HepG2 (cell line): ENCODE data around the gene MPST. TPM values are rescaled to one million over a fixed set of nuclear protein-coding genes. Genes with fewer than 3 reads are reported as not detected.

Experiments
- ARNT ChIP-seq: fragments of 450-650 bp; IDR thresholded peaks from 2 replicates; pipeline ENCODE4 v1.6.1; 2017
- CEBPB ChIP-seq: IDR thresholded peaks from 2 replicates; pipeline ENCODE4 v1.6.1; 2011; ENCODE audit warnings: low read depth, low read length, improper control_type of control experiment, borderline replicate concordance
- E2F2 ChIP-seq: sonication (generic); formaldehyde crosslinking; IDR thresholded peaks from 2 replicates; pipeline ENCODE4 v1.4.0; 2020; ENCODE audit warnings: missing genetic modification reagents, borderline replicate concordance
- GPN1 ChIP-seq: sonication (generic); formaldehyde crosslinking; IDR thresholded peaks from 2 replicates; pipeline ENCODE4 v1.5.1; 2020; ENCODE audit warnings: missing genetic modification reagents, borderline replicate concordance
- GZF1 ChIP-seq: sonication (generic); formaldehyde crosslinking; IDR thresholded peaks from 2 replicates; pipeline ENCODE4 v1.5.1; 2020; ENCODE audit warnings: mild to moderate bottlenecking, missing genetic modification reagents
- HMGXB4 ChIP-seq, 2 experiments: sonication (generic) in 1 of 2; formaldehyde crosslinking in 1 of 2; IDR thresholded peaks; 2 replicates each; pipeline versions ENCODE4 v1.4.0 to v1.6.1; 2018 to 2020; ENCODE audit warnings: missing genetic modification reagents in 2 of 2, borderline replicate concordance in 1 of 2, low read depth in 1 of 2, mild to moderate bottlenecking in 1 of 2, missing biosample characterization in 1 of 2
- KDM5B ChIP-seq: sonication (generic); formaldehyde crosslinking; IDR thresholded peaks from 2 replicates; pipeline ENCODE4 v1.4.0; 2020; ENCODE audit warnings: missing genetic modification reagents, mild to moderate bottlenecking, borderline replicate concordance
- MNT ChIP-seq: fragments of 450-650 bp; IDR thresholded peaks from 2 replicates; pipeline ENCODE4 v1.6.1; 2016
- MTERF4 ChIP-seq: sonication (generic); formaldehyde crosslinking; IDR thresholded peaks from 2 replicates; pipeline ENCODE4 v1.8.0; 2023; ENCODE audit warnings: mild to moderate bottlenecking, missing genetic modification reagents
- MXD4 ChIP-seq: IDR thresholded peaks from 2 replicates; pipeline ENCODE4 v1.6.1; 2016; ENCODE audit warnings: mild to moderate bottlenecking, missing biosample characterization, missing genetic modification reagents
- NR2C2 ChIP-seq: sonication (generic); formaldehyde crosslinking; IDR thresholded peaks from 2 replicates; pipeline ENCODE4 v1.4.0; 2020; ENCODE audit warnings: missing genetic modification reagents, mild to moderate bottlenecking, moderate library complexity, borderline replicate concordance
- SOX6 ChIP-seq, 2 experiments: fragments of 450-650 bp in 1 of 2; sonication (generic) in 1 of 2; formaldehyde crosslinking in 1 of 2; IDR thresholded peaks; 2 replicates each; pipeline versions ENCODE4 v1.4.0 to v1.6.1; 2017 to 2020; ENCODE audit warnings: antibody characterized with exemption in 1 of 2, mild to moderate bottlenecking in 1 of 2, missing genetic modification reagents in 1 of 2
- USF2 ChIP-seq, 2 experiments: sonication (generic) in 1 of 2; formaldehyde crosslinking in 1 of 2; IDR thresholded peaks; 2 replicates each; pipeline versions ENCODE4 v1.5.1 to v1.6.1; 2011 to 2020; ENCODE audit warnings: borderline replicate concordance in 1 of 2, low read depth in 1 of 2, low read length in 1 of 2, mild to moderate bottlenecking in 1 of 2, missing genetic modification reagents in 1 of 2, moderate library complexity in 1 of 2
- ZBTB1 ChIP-seq: sonication (generic); formaldehyde crosslinking; IDR thresholded peaks from 2 replicates; pipeline ENCODE4 v1.4.0; 2020; ENCODE audit warnings: missing genetic modification reagents, borderline replicate concordance
- ZFP91 ChIP-seq: sonication (generic); formaldehyde crosslinking; IDR thresholded peaks from 2 replicates; pipeline ENCODE4 v1.9.0; 2022; ENCODE audit warnings: missing genetic modification reagents, mild to moderate bottlenecking, borderline replicate concordance
- ZNF639 ChIP-seq: conservative IDR thresholded peaks from 2 replicates; pipeline ENCODE4 v1.6.1; 2018; ENCODE audit warnings: missing genetic modification reagents
- ZNF713 ChIP-seq: sonication (generic); formaldehyde crosslinking; IDR thresholded peaks from 2 replicates; pipeline ENCODE4 v1.4.0; 2020; ENCODE audit warnings: mild to moderate bottlenecking, missing genetic modification reagents
- ZNF777 ChIP-seq: sonication (generic); formaldehyde crosslinking; IDR thresholded peaks from 2 replicates; pipeline ENCODE4 v1.4.0; 2020; ENCODE audit warnings: missing genetic modification reagents
- polyA plus RNA-seq, 8 experiments: library from polyadenylated mRNA; depleted of rRNA in 3 of 8; stranded (reverse) in 7 of 8; unstranded in 1 of 8; fragments of >200 nt; fragmentation: Illumina TruSeq in 4 of 8; extraction: Trizol in 4 of 8; gene quantifications; 2 replicates each; pipeline versions ENCODE4 v1.2.1 to v1.2.3, GENCODE V29; 2011 to 2016; ENCODE audit warnings: low read depth in 4 of 8, missing spikeins in 1 of 8, mixed read lengths in 1 of 8; ENCODE audit not compliant: insufficient read depth in 1 of 8
- total RNA-seq, 5 experiments: library from RNA; depleted of rRNA; stranded (reverse); fragments of >200 nt; fragmentation: Illumina TruSeq; extraction: Trizol; gene quantifications; 2 replicates each; pipeline ENCODE4 v1.2.3, GENCODE V29; 2016; ENCODE audit warnings: low read depth in 1 of 5

Gene MPST
- total and polyA plus RNA-seq, 2 of the 13 experiments (the other 11 are each of a cell fraction or from before 2014, with no cell fraction given): 133 to 141 TPM

GRCh38 chr22:37020192-37020479 lies 594 bp downstream of the MPST start (continued):
- TF ChIP-seq ZNF777 (CRISPR knock-in tag) (no peak), NR2C2 (CRISPR knock-in tag) (no peak), ZBTB1 (CRISPR knock-in tag) (no peak), MXD4 (CRISPR knock-in tag) (0 out of 2 replicates have a peak, but pooled peaks have one; percentile 30), ARNT (no peak), HMGXB4 (CRISPR knock-in tag; IDR thresholded peaks at IDR 0.05; ENCODE audit: borderline replicate concordance in 1 of 2, low read depth in 1 of 2) (peak in 1 of 2 experiments; percentile 18; a peak in 1 of 4 replicates), GPN1 (CRISPR knock-in tag) (no peak), KDM5B (CRISPR knock-in tag) (no peak), E2F2 (CRISPR knock-in tag) (no peak), MNT (peak; percentile 48), CEBPB (no peak), ZFP91 (CRISPR knock-in tag) (peak; percentile 51; the same call in 1 of the 2 replicates), SOX6 (IDR thresholded peaks at IDR 0.05) (no peak), SOX6 (CRISPR knock-in tag; IDR thresholded peaks at IDR 0.05) (no peak), ZNF713 (no peak), MTERF4 (no peak), ZNF639 (CRISPR knock-in tag) (no peak), USF2 (IDR thresholded peaks at IDR 0.05; ENCODE audit: low read depth, low read length) (no peak), USF2 (CRISPR knock-in tag; IDR thresholded peaks at IDR 0.05; ENCODE audit: borderline replicate concordance) (peak; percentile 44; the same call in 1 of the 2 replicates), GZF1 (CRISPR knock-in tag) (no peak)
